Activated T-cell treated with anti-CD3 and anti-CD28 coated beads, Interleukin-2, amount 50 U/mL, for 1 hour (primary cell): ENCODE data around the gene CRELD2.
A peak's percentile ranks its signal among the peaks of the same experiment; 100 is the strongest.

Experiments
- DNase-seq: peaks from one replicate; pipeline ENCODE4 v3.0.0-alpha.2; 2020

The CRELD2 gene

DNA sequence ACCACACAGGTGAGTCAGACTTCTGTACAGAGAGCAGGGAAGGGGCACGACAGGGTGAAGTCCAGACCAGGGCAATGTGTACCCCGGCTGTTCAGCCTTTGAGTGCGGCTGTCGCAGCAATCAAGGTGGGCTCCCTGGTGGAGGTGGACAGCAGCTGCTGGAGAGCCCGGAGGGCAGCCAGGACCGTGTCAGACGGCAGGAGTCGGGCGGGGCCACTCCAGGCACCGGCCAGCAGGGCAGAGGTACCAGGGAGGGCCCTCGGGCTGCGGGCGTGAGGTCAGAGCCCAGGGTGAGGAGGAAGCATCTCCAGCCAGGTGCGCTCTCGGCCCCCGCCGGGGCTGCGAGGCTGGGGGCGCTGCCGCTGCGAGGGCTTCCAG, 41.3 kb downstream of the CRELD2 start:
- no peak for DNase-seq

DNA sequence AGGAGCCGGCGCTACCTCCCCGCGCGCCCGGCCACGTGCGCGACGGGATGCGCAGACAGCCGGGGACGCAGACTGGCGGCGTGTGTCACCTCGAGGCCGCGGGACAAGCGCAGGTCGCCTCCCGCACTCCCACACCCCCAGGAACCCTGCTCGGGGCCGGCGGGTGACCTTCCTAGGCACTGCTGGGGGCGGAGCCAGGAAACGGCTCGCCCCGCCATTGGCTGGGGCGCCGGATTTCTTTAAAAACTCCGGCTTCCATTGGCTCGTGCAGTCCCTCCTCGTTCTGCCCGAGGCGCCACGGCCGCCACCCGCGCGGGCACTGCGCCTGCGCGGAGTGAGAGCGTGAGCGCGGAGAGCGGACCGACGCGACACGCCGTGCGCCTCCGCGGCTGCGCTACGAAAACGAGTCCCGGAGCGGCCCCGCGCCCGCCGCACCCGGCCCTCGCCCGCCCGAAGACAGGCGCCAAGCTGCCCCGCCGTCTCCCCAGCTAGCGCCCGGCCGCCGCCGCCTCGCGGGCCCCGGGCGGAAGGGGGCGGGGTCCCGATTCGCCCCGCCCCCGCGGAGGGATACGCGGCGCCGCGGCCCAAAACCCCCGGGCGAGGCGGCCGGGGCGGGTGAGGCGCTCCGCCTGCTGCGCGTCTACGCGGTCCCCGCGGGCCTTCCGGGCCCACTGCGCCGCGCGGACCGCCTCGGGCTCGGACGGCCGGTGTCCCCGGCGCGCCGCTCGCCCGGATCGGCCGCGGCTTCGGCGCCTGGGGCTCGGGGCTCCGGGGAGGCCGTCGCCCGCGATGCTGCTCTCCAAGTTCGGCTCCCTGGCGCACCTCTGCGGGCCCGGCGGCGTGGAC, 41.9 kb downstream of the CRELD2 start, which contains the start of gene PIM3:
TSS of gene PIM3 (plus strand) at position 614 of the 846 bp plus-strand sequence. CDS start at position 790, 176 bp downstream.
- peak; percentile 91 for DNase-seq

DNA sequence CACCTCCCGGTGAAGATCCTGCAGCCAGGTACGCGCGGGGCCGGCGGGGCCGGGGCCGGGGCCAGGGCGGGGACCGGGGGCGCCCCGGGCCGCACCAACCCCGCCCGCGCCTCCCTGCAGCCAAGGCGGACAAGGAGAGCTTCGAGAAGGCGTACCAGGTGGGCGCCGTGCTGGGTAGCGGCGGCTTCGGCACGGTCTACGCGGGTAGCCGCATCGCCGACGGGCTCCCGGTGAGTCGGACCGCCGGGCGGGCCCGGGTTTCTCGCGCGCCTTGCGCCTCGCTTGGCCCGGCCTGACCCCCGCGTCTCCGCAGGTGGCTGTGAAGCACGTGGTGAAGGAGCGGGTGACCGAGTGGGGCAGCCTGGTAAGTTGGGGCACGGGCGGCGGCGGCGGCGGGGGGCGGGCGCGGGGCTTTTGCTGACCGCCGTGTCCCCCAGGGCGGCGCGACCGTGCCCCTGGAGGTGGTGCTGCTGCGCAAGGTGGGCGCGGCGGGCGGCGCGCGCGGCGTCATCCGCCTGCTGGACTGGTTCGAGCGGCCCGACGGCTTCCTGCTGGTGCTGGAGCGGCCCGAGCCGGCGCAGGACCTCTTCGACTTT, 42.7 kb downstream of the CRELD2 start:
- peak; percentile 64 for DNase-seq

DNA sequence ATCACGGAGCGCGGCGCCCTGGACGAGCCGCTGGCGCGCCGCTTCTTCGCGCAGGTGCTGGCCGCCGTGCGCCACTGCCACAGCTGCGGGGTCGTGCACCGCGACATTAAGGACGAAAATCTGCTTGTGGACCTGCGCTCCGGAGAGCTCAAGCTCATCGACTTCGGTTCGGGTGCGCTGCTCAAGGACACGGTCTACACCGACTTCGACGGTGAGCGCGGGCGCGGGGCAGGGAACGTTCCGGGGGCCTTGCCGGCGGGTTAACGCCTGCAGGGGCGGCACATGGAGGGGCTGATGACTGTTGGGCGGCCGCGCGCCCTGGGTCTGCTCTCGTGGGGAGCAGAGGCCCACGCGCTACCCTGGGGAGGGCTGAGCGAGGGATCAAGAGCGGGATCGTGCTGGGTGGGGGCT, 43.2 kb downstream of the CRELD2 start:
- DNase-seq, result peak; percentile 60

DNA sequence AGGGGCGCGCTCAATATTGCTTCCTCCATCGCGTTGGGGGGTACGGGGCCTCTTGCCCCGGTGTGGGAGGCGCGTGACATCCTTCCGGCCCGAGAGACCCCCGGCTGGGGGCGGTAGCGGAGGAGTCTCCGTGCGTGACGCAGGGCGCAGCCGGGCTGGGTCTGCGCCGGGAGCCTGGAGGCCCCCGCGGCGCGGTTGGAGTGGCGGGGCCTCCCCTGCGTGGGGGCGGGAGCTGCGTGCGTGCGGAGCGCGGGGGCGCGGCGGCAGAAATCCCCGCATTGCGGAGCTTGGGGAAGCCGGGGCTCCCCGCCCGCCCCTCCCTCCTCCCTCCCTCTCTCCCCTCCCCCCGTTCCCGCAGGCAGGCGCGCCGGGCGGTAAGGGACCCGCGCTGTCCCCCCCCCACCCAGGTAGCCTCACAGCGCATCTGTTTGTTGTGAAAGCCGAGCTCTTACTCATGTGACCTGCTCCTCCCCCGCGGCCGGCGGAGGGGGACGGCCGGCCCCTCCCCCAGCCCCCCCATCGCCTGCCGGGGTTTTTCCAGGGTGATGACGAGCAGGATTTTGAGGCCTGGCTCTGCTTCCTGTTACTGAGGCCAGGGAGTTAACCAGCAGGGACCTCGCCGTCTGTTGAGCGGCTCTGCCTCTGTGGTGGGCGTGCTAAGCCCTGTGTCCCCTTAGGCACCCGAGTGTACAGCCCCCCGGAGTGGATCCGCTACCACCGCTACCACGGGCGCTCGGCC, 43.7 kb downstream of the CRELD2 start:
- DNase-seq, result peak; percentile 88

DNA sequence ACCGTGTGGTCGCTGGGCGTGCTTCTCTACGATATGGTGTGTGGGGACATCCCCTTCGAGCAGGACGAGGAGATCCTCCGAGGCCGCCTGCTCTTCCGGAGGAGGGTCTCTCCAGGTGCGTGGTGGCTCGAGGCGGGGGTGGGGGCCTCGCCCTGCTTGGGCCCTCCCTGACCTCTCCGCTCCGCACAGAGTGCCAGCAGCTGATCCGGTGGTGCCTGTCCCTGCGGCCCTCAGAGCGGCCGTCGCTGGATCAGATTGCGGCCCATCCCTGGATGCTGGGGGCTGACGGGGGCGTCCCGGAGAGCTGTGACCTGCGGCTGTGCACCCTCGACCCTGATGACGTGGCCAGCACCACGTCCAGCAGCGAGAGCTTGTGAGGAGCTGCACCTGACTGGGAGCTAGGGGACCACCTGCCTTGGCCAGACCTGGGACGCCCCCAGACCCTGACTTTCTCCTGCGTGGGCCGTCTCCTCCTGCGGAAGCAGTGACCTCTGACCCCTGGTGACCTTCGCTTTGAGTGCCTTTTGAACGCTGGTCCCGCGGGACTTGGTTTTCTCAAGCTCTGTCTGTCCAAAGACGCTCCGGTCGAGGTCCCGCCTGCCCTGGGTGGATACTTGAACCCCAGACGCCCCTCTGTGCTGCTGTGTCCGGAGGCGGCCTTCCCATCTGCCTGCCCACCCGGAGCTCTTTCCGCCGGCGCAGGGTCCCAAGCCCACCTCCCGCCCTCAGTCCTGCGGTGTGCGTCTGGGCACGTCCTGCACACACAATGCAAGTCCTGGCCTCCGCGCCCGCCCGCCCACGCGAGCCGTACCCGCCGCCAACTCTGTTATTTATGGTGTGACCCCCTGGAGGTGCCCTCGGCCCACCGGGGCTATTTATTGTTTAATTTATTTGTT, 44.6 kb downstream of the CRELD2 start:
- DNase-seq, result peak; percentile 38

DNA sequence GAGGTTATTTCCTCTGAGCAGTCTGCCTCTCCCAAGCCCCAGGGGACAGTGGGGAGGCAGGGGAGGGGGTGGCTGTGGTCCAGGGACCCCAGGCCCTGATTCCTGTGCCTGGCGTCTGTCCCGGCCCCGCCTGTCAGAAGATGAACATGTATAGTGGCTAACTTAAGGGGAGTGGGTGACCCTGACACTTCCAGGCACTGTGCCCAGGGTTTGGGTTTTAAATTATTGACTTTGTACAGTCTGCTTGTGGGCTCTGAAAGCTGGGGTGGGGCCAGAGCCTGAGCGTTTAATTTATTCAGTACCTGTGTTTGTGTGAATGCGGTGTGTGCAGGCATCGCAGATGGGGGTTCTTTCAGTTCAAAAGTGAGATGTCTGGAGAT, 45.2 kb downstream of the CRELD2 start:
- peak; percentile 31 for DNase-seq

DNA sequence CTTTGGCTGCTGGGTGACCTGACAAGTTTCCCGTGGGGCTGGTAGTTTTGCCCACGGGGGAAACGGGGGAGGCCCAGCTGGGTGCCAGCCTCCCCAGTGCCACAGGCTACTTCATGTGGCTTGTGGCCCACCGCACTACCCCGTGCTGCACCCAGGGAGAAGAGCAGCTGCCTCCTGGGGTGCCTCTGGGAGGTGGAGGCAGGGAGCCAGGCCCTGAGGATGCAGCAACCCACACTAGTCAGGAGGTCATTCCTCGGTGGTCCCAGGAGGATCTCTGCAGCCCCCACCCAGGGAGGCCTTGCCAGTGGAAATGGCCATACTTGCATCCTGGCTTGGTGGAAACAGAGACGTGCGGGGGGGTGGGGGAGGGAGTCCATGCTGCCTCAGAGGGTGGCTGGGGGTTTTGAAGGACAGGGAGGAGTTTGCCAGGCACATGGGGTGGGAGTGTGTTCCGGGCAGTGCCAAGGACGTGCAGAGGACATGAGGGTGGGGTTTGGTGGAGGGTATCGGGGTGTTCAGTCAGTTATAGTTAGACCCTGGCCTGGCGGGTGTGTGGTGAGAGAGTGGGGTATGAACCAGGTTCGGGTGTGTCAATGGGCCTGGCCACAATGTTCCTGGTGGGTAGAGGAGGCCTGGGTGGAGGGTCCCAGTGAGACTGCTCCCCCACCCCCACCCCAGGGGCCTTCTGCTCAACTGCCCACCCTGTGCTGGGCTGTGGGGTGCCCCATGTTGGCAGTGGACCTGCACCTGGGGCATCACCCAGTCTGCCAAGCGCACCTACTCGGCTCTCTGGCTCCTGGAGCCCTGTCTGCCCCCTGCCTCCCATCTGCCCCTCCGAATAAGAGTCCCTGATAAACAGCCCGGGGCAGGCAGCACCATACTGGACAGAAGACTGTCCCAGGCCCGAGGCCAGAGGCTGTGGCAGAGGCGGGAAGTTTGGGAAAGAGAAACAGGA, 46.0 kb downstream of the CRELD2 start:
- DNase-seq, result peak; percentile 52

DNA sequence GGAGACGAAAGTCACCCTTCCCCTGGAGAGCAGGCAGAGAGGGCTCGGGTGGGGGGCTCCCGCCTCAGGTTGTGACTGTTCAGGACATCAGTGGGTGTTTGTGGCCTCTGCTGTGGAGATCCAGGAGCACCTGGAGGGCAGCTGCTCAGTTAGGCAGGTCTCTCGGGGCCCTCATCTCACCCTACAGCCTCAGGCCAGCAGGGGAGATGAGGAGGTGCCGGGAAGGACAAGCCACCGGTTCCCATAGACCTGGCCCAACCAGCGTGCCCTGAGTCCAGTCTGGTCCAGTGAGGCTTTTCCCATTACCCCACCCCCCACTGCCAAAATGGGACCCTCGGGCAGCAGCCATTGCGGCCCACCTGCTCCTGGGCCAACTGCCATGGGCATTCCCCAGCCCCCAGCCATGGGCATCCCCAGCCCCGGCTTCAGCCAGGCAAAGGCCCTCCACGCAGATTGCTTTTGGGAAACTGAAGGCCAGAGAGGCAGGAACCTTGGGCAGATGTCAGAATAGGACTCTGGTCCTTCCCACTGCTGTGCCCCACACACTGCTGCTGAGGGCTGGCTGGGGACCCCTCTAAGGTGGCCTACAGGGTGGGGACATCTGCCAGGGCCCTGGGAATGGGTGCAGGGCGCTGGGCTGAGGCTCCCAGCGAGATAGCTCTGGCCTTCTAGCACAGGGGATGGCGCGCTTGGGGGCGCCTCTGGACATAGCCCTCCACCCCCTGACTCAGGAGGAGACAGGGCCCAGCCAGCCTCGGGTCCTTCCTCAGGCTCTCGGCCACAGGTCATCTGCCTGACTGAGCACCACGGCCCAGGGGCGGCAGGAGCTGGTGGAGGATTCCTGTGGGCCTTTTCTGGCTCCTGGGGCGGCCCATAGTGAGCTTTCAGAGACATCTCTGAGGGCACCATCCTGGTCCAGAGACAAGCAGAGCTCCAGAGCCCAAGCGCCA, 46.9 kb downstream of the CRELD2 start:
- DNase-seq, result peak; percentile 56

DNA sequence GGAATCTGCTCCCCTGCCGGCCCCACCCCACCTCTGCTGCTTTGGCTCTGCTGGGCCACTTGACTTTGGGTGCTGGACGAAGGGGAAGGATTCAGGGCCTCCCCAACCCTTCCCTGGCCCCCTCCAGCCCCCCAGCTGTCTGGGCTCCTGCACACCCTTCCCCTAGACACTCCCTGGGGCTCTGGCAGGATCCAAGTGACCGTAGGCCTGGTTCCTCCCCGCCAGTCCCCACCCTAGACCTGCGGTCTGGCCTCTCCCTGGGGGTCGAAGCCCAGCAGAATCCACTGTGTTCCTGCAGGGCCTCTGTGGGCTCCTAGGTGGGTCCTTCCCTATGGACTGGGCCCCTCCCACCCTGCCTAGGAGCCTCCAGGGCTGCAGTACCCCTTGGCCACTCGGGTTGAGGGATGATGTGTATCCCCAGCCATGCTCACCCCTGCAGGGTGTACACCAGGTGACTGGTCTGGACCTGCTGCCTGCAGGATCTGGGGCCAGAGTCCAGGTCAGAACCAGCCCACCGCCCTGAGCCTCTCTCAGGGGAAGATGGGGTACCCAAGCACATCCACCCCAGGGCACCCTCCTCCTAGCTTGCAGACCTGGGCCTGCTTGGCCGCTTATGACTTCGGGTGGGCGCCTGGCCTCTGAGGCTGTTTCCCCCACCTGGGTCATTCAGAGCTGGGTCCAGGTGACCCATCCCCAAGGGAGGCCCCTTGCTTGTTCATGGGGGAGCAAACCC, 47.8 kb downstream of the CRELD2 start:
- no peak for DNase-seq

DNA sequence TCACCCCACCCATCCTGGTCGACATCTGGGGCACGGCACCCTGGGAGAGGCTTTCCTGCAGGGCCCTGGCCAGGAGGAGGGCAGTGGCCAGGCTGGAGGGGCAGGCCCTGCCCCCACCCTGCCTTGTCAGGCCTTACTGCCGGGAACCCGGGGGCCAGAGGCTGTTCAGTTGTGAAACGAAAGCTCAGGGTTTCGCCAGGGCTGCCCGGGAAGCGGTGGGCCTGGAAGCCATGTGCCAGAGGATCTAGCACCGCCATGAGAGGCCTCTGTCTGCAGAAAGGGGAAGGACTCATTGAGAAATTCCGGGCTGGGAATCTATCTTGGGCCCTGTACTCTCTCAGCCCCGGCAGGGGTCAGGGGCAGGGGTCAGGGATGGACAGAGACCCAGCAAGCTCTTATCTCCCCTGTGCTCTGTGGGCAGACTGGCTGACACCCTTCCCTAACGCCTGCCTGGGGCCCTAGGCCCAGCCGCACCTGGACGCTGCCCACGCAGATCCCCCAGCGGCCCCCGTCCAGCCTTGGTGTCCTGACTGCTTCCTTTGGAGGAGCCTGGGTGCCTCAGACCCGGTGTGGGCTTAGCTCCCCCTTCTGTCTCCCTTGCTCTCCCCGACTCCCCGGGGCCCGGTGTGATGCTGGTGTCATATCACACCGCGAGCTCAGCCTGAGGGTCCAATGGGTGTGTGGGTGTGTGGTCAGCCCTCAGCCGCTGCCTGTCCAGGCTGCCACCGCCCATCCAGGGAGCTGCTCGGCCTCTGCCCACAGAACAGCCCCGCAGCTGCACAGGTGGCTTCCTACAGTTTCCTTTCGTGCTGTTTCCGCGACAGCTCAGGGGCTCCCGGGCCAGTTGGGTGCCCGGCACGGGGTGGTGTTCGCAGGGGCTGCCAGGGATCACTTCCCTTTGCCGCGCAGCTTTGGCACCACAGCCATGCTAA, 48.6 kb downstream of the CRELD2 start:
- peak; percentile 52 for DNase-seq

DNA sequence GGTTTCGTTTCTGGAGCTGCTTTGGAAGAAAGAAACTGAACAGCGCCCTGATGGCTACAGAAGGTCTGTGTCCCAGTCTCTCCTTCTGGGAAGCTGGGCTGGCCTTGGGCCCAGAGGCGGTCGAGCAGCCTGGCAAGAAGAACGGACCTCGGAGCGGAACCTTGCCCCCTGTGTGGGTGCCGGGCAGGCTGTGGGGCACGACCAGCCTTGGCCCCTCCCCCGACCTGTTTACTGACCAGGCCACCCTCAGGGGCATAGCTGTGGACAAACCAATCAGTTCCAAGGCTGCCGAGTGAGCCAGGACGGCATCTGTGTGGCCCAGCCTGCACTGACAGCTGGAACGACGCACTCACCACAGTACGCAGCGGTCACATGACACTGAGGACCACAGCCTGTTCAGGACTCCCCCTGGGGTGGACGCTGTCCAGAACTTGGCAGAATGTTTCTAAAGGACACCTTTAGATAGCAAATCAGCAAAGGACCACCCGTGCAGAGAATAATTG, 49.3 kb downstream of the CRELD2 start:
- DNase-seq, result no peak

DNA sequence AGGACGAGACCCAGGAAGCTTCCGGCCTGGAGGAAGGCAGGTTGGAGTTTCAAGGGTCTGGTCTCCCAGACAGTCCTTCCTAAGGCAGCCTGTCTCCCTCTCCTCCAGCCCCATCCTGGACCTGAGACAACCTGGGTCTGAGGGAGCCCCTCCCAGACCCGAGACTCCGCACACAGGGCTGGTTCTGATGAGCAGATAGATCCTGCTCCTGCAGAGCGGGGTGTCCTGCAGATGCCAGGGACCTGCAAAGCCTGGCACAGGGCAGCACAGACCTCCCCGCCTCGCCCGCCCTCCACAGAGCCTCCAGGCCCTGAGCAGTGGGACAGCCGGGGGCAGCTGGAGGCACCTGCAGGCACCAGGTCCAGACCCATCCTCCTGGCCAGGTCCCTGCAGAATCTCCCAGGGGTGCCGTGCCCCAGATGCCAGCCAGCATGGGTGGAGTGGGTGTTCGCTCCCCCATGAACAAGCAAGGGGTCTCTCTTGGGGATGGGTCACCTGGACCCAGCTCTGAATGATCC, 49.9 kb downstream of the CRELD2 start:
- DNase-seq, result peak; percentile 36

DNA sequence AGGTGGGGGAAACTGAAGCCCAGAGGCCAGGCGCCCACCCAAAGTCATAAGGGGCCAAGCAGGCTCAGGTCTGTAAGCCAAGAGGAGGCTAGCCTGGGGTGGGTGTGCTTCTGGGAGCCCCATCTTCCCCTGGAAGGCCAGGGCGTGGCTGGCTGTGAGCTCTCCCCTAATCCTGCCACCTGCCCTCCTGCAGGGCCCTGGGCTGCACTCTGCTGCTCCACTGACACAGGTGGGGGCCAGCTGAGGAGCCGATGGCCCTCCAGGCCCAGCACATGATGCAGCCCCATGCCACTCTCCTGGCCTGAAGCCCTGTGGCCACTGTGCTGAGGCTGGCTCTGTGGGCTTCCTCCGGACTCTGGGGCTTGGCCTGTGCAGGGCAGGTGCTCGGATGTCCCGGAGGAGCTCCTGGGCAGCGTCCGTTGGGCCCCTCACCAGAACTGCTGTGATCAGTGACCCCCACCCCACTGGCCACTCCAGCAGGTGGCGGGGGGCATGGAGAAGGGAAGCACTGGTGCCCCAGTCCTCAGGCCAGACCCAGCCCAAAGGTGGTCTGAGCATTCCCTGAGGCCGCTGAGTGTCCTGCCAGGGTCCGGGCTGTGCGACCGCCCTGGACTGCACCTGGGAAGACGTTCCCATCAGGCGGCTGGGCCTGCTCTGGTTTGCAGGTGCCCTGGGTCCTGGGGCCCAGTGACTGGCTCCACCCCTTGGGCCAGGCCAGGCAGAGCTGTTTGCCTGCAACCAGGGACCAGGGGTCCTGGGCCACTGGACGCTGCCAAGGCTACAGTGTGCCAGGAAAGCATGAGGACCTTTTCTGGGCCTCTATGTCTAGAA, 50.6 kb downstream of the CRELD2 start:
- peak; percentile 31 for DNase-seq

DNA sequence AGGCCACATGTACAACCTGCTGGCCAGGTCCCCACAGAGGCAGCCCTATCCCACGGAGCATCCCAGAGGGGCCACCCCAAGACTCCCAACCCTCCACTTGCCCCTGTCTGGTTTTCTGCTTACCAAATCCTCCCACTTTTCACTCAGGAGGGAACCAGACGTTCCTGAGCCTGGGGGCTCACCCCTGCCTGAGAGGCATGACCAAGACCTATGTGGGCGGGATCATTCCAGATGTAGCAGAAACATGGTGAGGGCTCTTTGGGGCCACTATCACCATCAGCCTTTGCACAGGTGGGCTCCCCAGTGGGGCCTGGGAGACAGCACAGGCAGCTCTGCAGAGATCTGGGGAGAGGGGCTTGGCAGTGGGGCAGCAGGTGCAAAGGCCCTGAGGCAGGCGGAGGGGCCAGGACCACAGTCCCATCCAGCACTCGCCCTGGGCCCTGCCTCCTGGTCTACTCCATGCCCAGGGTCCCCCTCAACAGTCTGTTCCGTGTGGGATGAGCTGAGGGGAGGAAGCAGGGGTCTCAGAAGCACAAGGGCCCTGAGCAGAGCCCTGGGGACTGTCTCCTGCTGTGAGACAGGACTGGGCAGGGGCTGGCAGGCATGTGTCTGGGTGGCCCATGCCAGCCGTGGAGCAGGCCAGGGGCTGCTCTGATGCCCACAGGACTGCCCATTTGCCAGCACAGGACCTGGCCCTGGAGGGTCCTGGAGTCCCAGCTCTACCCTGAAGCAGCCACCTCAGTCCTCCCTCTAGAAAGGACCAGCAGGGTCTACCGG, 51.5 kb downstream of the CRELD2 start:
- peak; percentile 22 for DNase-seq
